Upper lobe of left lung (tissue), 4 donors: ENCODE measurements around the gene UVSSA.
"Not testable (repeated sequence)": the region's sequence is repeated elsewhere in the genome, so short reads cannot be mapped to it uniquely, and the experiment has no call there.

ENCODE experiments used
- CTCF ChIP-seq, 6 experiments: fragments of 450-650 bp in 4 of 6; fragments of 200-600 bp in 2 of 6; sonication (generic) in 2 of 6; IDR thresholded peaks; one replicate each; pipeline ENCODE4 v1.5.1; 2016 to 2019; ENCODE audit warnings: antibody characterized with exemption in 6 of 6
- POLR2AphosphoS5 ChIP-seq, 2 donors: sonication (generic); formaldehyde crosslinking; IDR thresholded peaks; one replicate each; pipeline ENCODE4 v1.5.1; 2017; ENCODE audit warnings: antibody characterized with exemption in 2 of 2

- TF ChIP-seq POLR2AphosphoS5, CTCF (IDR thresholded peaks at IDR 0.05): not testable (repeated sequence)
Observed at GRCh38 chr4:1324443-1325175, 22.4 kb upstream of the UVSSA start.
